K562 (cell line): ENCODE results near the gene BCKDHB. TPM values are rescaled to one million over a fixed set of nuclear protein-coding genes. Genes with fewer than 3 reads are reported as not detected.

Experiments
- ATAC-seq: fragments of 200-7000 bp; cut with Tn5 transposase; 3 replicates; pipeline ENCODE4 v1.9.1; 2020; ENCODE audit warnings: moderate library complexity
- BruUV-seq: library from RNA; stranded (reverse); fragments of 400-500 nt; replicated peaks from 2 replicates; lab custom pipeline; 2021; lab: Mats Ljungman, UMichigan
- CTCF ChIA-PET: fragments of 300-600 bp; formaldehyde crosslinking; extraction: SDS; loops from one replicate; lab custom pipeline; 2021; ENCODE audit warnings: low intra/inter-chr PET ratio; lab: Yijun Ruan, JAX
- POLR2A ChIA-PET: fragments of 300-600, 350-650 bp; sonication (Branson Sonifier 250); formaldehyde crosslinking; extraction: SDS; loops from one replicate; lab custom pipeline; 2021; ENCODE audit warnings: antibody characterized with exemption, inconsistent platforms; lab: Yijun Ruan, JAX
- DNase-seq, 4 experiments: peaks; one replicate each; pipeline versions ENCODE4 v3.0.0 to v3.0.0-alpha.2; 2011 to 2018; ENCODE audit warnings: low spot score in 3 of 4, mixed read lengths in 3 of 4; ENCODE audit errors: extremely low read depth in 1 of 4
- FAIRE-seq: peaks from 2 replicates; lab custom pipeline; 2011; peaks lifted over from hg19 to GRCh38; lab: Jason Lieb, UNC
- H2AFZ ChIP-seq: 2 replicates; pipeline ENCODE4 v1.6.0; 2011; ENCODE audit warnings: low read depth, low read length, control low read depth, inconsistent platforms
- H3K27ac ChIP-seq: fragments of 200-600 bp; 3 replicates; pipeline ENCODE4 v1.8.0; 2011; ENCODE audit warnings: low read depth, mild to moderate bottlenecking, control low read depth, inconsistent platforms, low read length, moderate library complexity, mixed read lengths; ENCODE audit errors: extremely low read depth
- H3K27me3 ChIP-seq, 2 experiments: fragments of 300-600 bp in 1 of 2; 2 replicates in 1 of 2; 3 replicates in 1 of 2; pipeline versions ENCODE4 v1.6.0 to v1.8.0; 2011; ENCODE audit warnings: inconsistent platforms in 2 of 2, low read length in 2 of 2, mild to moderate bottlenecking in 1 of 2, mixed read lengths in 1 of 2, moderate library complexity in 1 of 2; ENCODE audit not compliant: control insufficient read depth in 2 of 2, insufficient read depth in 2 of 2
- H3K36me3 ChIP-seq: fragments of 300-600 bp; 3 replicates; pipeline ENCODE4 v1.8.0; 2011; ENCODE audit warnings: mild to moderate bottlenecking, low read length, inconsistent platforms; ENCODE audit not compliant: control insufficient read depth, insufficient read depth
- H3K4me1 ChIP-seq, 2 experiments: fragments of 200-600 bp in 1 of 2; replicated peaks in 1 of 2; 2 replicates in 1 of 2; 3 replicates in 1 of 2; pipeline versions ENCODE4 v1.5.1 to v1.8.0; 2011; ENCODE audit warnings: inconsistent platforms in 2 of 2, low read length in 2 of 2, mild to moderate bottlenecking in 1 of 2, mixed read lengths in 1 of 2, moderate library complexity in 1 of 2; ENCODE audit not compliant: control insufficient read depth in 2 of 2, insufficient read depth in 2 of 2
- H3K4me2 ChIP-seq: 2 replicates; pipeline ENCODE4 v1.6.1; 2011; ENCODE audit warnings: low read length, control low read depth, inconsistent platforms, mixed read lengths; ENCODE audit not compliant: insufficient read depth
- H3K4me3 ChIP-seq: fragments of 200-600 bp; sonication (generic), shearing (Covaris generic); 2 replicates; pipeline ENCODE4 v1.5.1; 2016; ENCODE audit warnings: control low read depth, inconsistent platforms
- H3K79me2 ChIP-seq: fragments of 200-600 bp; 3 replicates; pipeline ENCODE4 v1.8.0; 2011; ENCODE audit warnings: low read length, inconsistent platforms; ENCODE audit not compliant: control insufficient read depth, insufficient read depth
- H3K9ac ChIP-seq, 2 experiments: 2 replicates each; pipeline versions ENCODE4 v1.6.0 to v1.6.1; 2011; ENCODE audit warnings: low read depth in 2 of 2, low read length in 2 of 2, control low read depth in 1 of 2, inconsistent platforms in 1 of 2, mild to moderate bottlenecking in 1 of 2, mixed read lengths in 1 of 2; ENCODE audit not compliant: insufficient read depth in 1 of 2
- H3K9me1 ChIP-seq: one replicate; pipeline ENCODE4 v1.6.0; 2011; ENCODE audit warnings: inconsistent platforms, mild to moderate bottlenecking, low read length, moderate library complexity; ENCODE audit not compliant: control insufficient read depth, insufficient read depth
- H3K9me3 ChIP-seq: replicated peaks from 2 replicates; pipeline ENCODE4 v1.5.1; 2011; ENCODE audit warnings: low read depth, low read length, inconsistent platforms; ENCODE audit not compliant: control insufficient read depth, insufficient read depth
- H4K20me1 ChIP-seq: replicated peaks from 2 replicates; pipeline ENCODE4 v1.6.1; 2011; ENCODE audit warnings: low read length, inconsistent platforms, mixed read lengths; ENCODE audit not compliant: control insufficient read depth, insufficient read depth
- ADNP ChIP-seq: fragments of 200-800 bp; sonication (Bioruptor generic); IDR thresholded peaks from 2 replicates; pipeline ENCODE4 v1.6.1; 2016; ENCODE audit warnings: missing genetic modification characterization, missing compliant biosample characterization
- CBX8 ChIP-seq: fragments of 200-600 bp; sonication (generic); IDR thresholded peaks from 2 replicates; pipeline ENCODE4 v1.6.1; 2012; ENCODE audit warnings: borderline replicate concordance, mixed run types, low read depth, mild to moderate bottlenecking, moderate library complexity, mixed read lengths, low read length, control low read depth, inconsistent platforms; ENCODE audit not compliant: poor library complexity, severe bottlenecking; ENCODE audit errors: extremely low read depth
- GATAD2A ChIP-seq: fragments of 450-650 bp; IDR thresholded peaks from 2 replicates; pipeline ENCODE4 v1.6.1; 2017
- HNRNPLL ChIP-seq: fragments of 200-400 bp; formaldehyde crosslinking; IDR thresholded peaks from 2 replicates; pipeline ENCODE4 v1.6.1; 2017; ENCODE audit warnings: low read length, low read depth, mild to moderate bottlenecking; ENCODE audit not compliant: poor library complexity, severe bottlenecking
- MECOM ChIP-seq: fragments of 250-450 bp; sonication (Bioruptor Pico); IDR thresholded peaks from 2 replicates; pipeline ENCODE4 v1.8.0; 2022; ENCODE audit warnings: inconsistent platforms
- MYBL2 ChIP-seq, 2 experiments: fragments of 450-650 bp in 1 of 2; sonication (generic) in 1 of 2; formaldehyde crosslinking in 1 of 2; IDR thresholded peaks; 2 replicates each; pipeline versions ENCODE4 v1.6.1 to v1.8.1; 2017 to 2022; ENCODE audit warnings: borderline replicate concordance in 1 of 2, inconsistent platforms in 1 of 2, low read depth in 1 of 2, mild to moderate bottlenecking in 1 of 2, missing genetic modification reagents in 1 of 2, moderate library complexity in 1 of 2
- POU5F1 ChIP-seq: fragments of 150-350 bp; IDR thresholded peaks from 2 replicates; pipeline ENCODE4 v1.6.1; 2014; ENCODE audit warnings: borderline replicate concordance, low read length, low read depth, mild to moderate bottlenecking; ENCODE audit not compliant: partially characterized antibody
- SFPQ ChIP-seq: fragments of 200-400 bp; formaldehyde crosslinking; IDR thresholded peaks from 2 replicates; pipeline ENCODE4 v1.6.1; 2017; ENCODE audit warnings: mild to moderate bottlenecking, low read depth, low read length, moderate library complexity
- SMAD3 ChIP-seq: fragments of 450-650 bp; formaldehyde crosslinking; conservative IDR thresholded peaks from 2 replicates; pipeline ENCODE4 v1.4.0; 2020; ENCODE audit warnings: mild to moderate bottlenecking
- SMARCB1 ChIP-seq: IDR thresholded peaks from 2 replicates; pipeline ENCODE4 v1.6.1; 2011; ENCODE audit warnings: improper control_type of control experiment, low read depth; ENCODE audit not compliant: insufficient read length
- SMARCE1 ChIP-seq: fragments of 450-650 bp; IDR thresholded peaks from 2 replicates; pipeline ENCODE4 v1.7.1; 2016; ENCODE audit warnings: mild to moderate bottlenecking
- SREBF1 ChIP-seq: fragments of 150-350 bp; IDR thresholded peaks from 2 replicates; pipeline ENCODE4 v1.6.1; 2014; ENCODE audit warnings: antibody characterized with exemption, low read depth, low read length, borderline replicate concordance
- ZNF24 ChIP-seq: fragments of 450-650 bp; IDR thresholded peaks from 2 replicates; pipeline ENCODE4 v1.6.1; 2016
- ZNF263 ChIP-seq: sonication (generic); formaldehyde crosslinking; IDR thresholded peaks from 2 replicates; pipeline ENCODE4 v1.8.0; 2022; ENCODE audit warnings: mild to moderate bottlenecking, missing genetic modification reagents, borderline replicate concordance
- ZNF589 ChIP-seq: fragments of 200-800 bp; sonication (Bioruptor generic); IDR thresholded peaks from 2 replicates; pipeline ENCODE4 v1.6.1; 2016; ENCODE audit warnings: low read depth, missing genetic modification characterization, missing compliant biosample characterization
- ZNF695 ChIP-seq: fragments of 450-650 bp; formaldehyde crosslinking; IDR thresholded peaks from 2 replicates; pipeline ENCODE4 v1.4.0; 2020; ENCODE audit warnings: mild to moderate bottlenecking, moderate library complexity
- WGBS: fragments of 100-300 bp; shearing (Covaris generic); methylation state at CpG from one replicate; pipeline ENCODE4 v1.1.6; 2016; ENCODE audit warnings: low coverage, mixed read lengths; ENCODE audit not compliant: insufficient coverage; ENCODE audit errors: missing lambda C conversion rate; 5-methylcytosine and 5-hydroxymethylcytosine counted together
- in situ Hi-C: fragments of 300-500 bp; cut with MboI; formaldehyde crosslinking; loops from 4 replicates; pipeline ENCODE4 v1.15.0; 2018; ENCODE audit warnings: inconsistent platforms, mixed read lengths
- intact Hi-C: fragments of 100-400 bp; cut with micrococcal nuclease; formaldehyde crosslinking; loops from 2 replicates; pipeline ENCODE4 v1.14.2; 2022
- polyA plus RNA-seq, 8 experiments: library from polyadenylated mRNA; depleted of rRNA in 4 of 8; stranded (reverse) in 5 of 8; unstranded in 3 of 8; fragments of >200 nt; fragmentation: Nextera tagmentation in 2 of 8; fragmentation: Illumina TruSeq in 1 of 8; extraction: Ambion mirVana in 2 of 8; extraction: Trizol in 1 of 8; gene quantifications; 2 replicates each; pipeline versions ENCODE4 v1.2.1 to v1.2.3, GENCODE V29; 2011 to 2014; ENCODE audit warnings: inconsistent platforms in 1 of 8, missing spikeins in 1 of 8
- total RNA-seq, 7 experiments: library from RNA; depleted of rRNA in 6 of 7; stranded (reverse); fragments of >200 nt in 6 of 7; fragmentation: Illumina TruSeq in 2 of 7; extraction: Trizol in 2 of 7; gene quantifications; 2 replicates each; pipeline versions ENCODE4 v1.2.1 to v1.2.3, GENCODE V29; 2011 to 2021; ENCODE audit warnings: low replicate concordance in 1 of 7

BCKDHB gene
- total and polyA plus RNA-seq, 9 of the 15 experiments (the other 6 are each of a cell fraction or from before 2014, with no cell fraction given) = 4.1 to 23.7 (median 7.5) TPM

GRCh38 chr6:80233262-80233661, 126.8 kb downstream of the BCKDHB start:
- no peaks in the 10 kb centered on the region for H3K4me1 ChIP-seq
- FAIRE-seq (no peak), DNase-seq (no peak), ATAC-seq (no peak)
- no peak overlapping the region for H3K4me3 ChIP-seq
- ChIA-PET CTCF (no interaction called here), POLR2A (no interaction called here)
- BruUV-seq = no TSS peak
- no peaks in the 10 kb centered on the region for H3K9me1 ChIP-seq
- no peaks in the 10 kb centered on the region for H3K9me3 ChIP-seq
- no peaks in the 10 kb centered on the region for H3K79me2 ChIP-seq
- intact Hi-C loops (no loop called here), in situ Hi-C loops (no loop called here)
- H3K4me2 ChIP-seq = no peak overlapping the region
- H3K36me3 ChIP-seq = no peaks in the 10 kb centered on the region
- H3K27me3 ChIP-seq = no peaks in the 10 kb centered on the region
- no peak overlapping the region for H2AFZ ChIP-seq
- 42% methylated on average over 1 of the region's 1 CpG for WGBS
- no peaks in the 10 kb centered on the region for H4K20me1 ChIP-seq
- TF ChIP-seq SREBF1 (no peak), SMAD3 (CRISPR knock-in tag) (no peak), ZNF589 (no peak), ADNP (tag) (no peak)
- TF ChIP-seq, all 486 proteins: peak for 0
- no peak overlapping the region for H3K9ac ChIP-seq
- no peak overlapping the region for H3K27ac ChIP-seq

- intact Hi-C loops = no loop called here
- Histone ChIP-seq H3K9me1 (no peaks in the 10 kb centered on the region), H2AFZ (no peak overlapping the region), H3K4me2 (no peak overlapping the region), H3K9ac (no peak overlapping the region), H3K36me3 (no peaks in the 10 kb centered on the region), H3K27ac (no peak overlapping the region), H3K9me3 (no peaks in the 10 kb centered on the region), H3K4me1 (no peaks in the 10 kb centered on the region), H3K4me3 (no peak overlapping the region), H4K20me1 (no peaks in the 10 kb centered on the region), H3K27me3 (no peaks in the 10 kb centered on the region), H3K79me2 (no peaks in the 10 kb centered on the region)
- no peak for ATAC-seq
- WGBS = 44% methylated on average over 5 of the region's 5 CpGs
- in situ Hi-C loops = no loop called here
- FAIRE-seq = no peak
- no peak for DNase-seq
- BruUV-seq = no TSS peak
- POLR2A ChIA-PET = no interaction called here
- CTCF ChIA-PET = no interaction called here
- TF ChIP-seq MECOM (CRISPR knock-in tag) = no peak
- TF ChIP-seq SFPQ = no peak
- TF ChIP-seq HNRNPLL = no peak
- TF ChIP-seq POU5F1 = no peak
- no peak for TF ChIP-seq ZNF695 (CRISPR knock-in tag)
- TF ChIP-seq CBX8 = no peak
- TF ChIP-seq SMARCB1 = no peak
- TF ChIP-seq GATAD2A = no peak
- no peak for TF ChIP-seq ZNF24
- no peak for TF ChIP-seq SMARCE1
- no peak for TF ChIP-seq ZNF263 (CRISPR knock-in tag)
- no peak for TF ChIP-seq MYBL2 (IDR thresholded peaks at IDR 0.05; ENCODE audit: low read depth)
- no peak for TF ChIP-seq MYBL2 (CRISPR knock-in tag; IDR thresholded peaks at IDR 0.05; ENCODE audit: borderline replicate concordance)
Measured at GRCh38 chr6:80233958-80234357, 127.5 kb downstream of the BCKDHB start.
